Mucosa of descending colon (tissue), 3 donors: ENCODE data around the gene UBP1. TPM values are rescaled to one million over a fixed set of nuclear protein-coding genes. Genes with fewer than 3 reads are reported as not detected.

Experiments used
- ATAC-seq: fragments of 200-7000 bp; cut with Tn5 transposase; one replicate; pipeline ENCODE4 v1.9.1; 2020; ENCODE audit warnings: mild to moderate bottlenecking, moderate library complexity
- DNase-seq, 3 donors: peaks; one replicate each; pipeline ENCODE4 v3.0.0-alpha.2; 2020
- H3K36me3 ChIP-seq: fragments of 200-600 bp; one replicate; pipeline ENCODE4 v1.8.0; 2021; ENCODE audit warnings: low read depth, mild to moderate bottlenecking
- H3K4me1 ChIP-seq: fragments of 200-600 bp; one replicate; pipeline ENCODE4 v1.8.0; 2021; ENCODE audit warnings: low read depth, mild to moderate bottlenecking
- H3K4me3 ChIP-seq: fragments of 200-600 bp; one replicate; pipeline ENCODE4 v1.8.0; 2021; ENCODE audit warnings: mild to moderate bottlenecking
- H3K9me3 ChIP-seq: fragments of 200-600 bp; one replicate; pipeline ENCODE4 v1.8.0; 2021; ENCODE audit warnings: mild to moderate bottlenecking
- intact Hi-C, 2 donors: fragments of 100-400 bp; cut with DNase I in 1 of 2; cut with micrococcal nuclease in 1 of 2; formaldehyde crosslinking; loops; one replicate each; pipeline versions ENCODE4 v1.11.0 to v1.11.1; 2022; cut with DNase I, micrococcal nuclease
- total RNA-seq, 3 donors: library from RNA; stranded (reverse); fragmentation: NEBNext Ultra II Directional in 2 of 3; extraction: Animal tissue kit (Norgen Biotek cat#: 25700) in 2 of 3; gene quantifications; one replicate each; pipeline versions ENCODE4 v1.2.1 to v1.2.4, GENCODE V29; 2021 to 2023
- TF ChIP-seq, protein P1 (sequence below): fragments of 200-600 bp; IDR thresholded peaks from one replicate; pipeline ENCODE4 v1.8.0; 2022; ENCODE audit warnings: antibody characterized with exemption, mild to moderate bottlenecking
- donor health status: DM: no; HTN: no; CAD: no; lungs with moderate emphysema.
- donor health status: DM: no; HTN: no; CAD: no.
- donor health status: DM: no; HTN: yes; CAD: no.

The UBP1 gene
- total RNA-seq, 3 donors from 2014 or later = 62.1 to 90.9 (median 64.3) TPM

DNA sequence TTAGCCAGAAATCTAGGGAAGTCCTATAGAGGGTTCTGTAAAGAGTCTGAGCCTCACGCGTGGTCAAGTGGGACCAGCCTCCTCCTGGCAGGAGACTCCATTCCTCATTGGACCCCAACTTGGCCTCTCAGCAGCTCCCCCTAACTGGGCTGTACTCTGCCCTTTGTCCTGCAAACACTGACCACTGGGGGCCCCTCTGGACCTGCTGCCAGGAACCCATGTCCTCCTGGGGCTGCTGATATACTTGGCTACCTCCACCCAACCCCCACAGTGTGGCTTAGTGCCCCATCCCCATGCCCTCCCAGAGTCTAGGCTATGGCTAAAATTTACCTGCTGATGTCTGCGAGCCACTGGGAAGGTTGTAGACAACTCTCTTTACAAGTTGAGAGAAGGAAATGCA is 62.7 kb downstream of the UBP1 start:
- H3K36me3 ChIP-seq = no peaks in the 10 kb centered on the region
- ATAC-seq (no peak), DNase-seq (no peak)
- H3K4me1 ChIP-seq = no peaks in the 10 kb centered on the region
- no peaks in the 10 kb centered on the region for H3K9me3 ChIP-seq
- TF ChIP-seq, protein P1, sequence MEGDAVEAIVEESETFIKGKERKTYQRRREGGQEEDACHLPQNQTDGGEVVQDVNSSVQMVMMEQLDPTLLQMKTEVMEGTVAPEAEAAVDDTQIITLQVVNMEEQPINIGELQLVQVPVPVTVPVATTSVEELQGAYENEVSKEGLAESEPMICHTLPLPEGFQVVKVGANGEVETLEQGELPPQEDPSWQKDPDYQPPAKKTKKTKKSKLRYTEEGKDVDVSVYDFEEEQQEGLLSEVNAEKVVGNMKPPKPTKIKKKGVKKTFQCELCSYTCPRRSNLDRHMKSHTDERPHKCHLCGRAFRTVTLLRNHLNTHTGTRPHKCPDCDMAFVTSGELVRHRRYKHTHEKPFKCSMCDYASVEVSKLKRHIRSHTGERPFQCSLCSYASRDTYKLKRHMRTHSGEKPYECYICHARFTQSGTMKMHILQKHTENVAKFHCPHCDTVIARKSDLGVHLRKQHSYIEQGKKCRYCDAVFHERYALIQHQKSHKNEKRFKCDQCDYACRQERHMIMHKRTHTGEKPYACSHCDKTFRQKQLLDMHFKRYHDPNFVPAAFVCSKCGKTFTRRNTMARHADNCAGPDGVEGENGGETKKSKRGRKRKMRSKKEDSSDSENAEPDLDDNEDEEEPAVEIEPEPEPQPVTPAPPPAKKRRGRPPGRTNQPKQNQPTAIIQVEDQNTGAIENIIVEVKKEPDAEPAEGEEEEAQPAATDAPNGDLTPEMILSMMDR = no peak
- H3K4me3 ChIP-seq = no peak overlapping the region
- intact Hi-C loops = no loop called here

DNA sequence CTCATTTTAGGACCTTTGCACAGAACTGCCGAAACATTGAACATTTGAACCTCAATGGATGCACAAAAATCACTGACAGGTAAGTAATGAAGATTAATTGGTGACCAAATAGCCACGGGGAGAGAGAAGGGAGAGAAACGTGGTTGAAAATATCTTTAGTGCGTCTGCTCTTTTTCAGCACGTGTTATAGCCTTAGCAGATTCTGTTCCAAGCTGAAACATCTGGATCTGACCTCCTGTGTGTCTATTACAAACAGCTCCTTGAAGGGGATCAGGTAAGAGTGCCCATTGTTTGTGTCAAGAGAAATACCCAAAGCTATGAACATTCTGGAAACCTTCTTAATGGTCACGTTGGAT is 67.1 kb downstream of the UBP1 start:
- TF ChIP-seq, protein P1 = no peak
- H3K36me3 ChIP-seq = no peaks in the 10 kb centered on the region
- no peak overlapping the region for H3K4me3 ChIP-seq
- intact Hi-C loops = loop anchor here (5.0 kb wide), 1 partner anchor 241 kb away; no protein-coding TSS in a partner anchor
- no peak for ATAC-seq
- DNase-seq = no peak
- no peaks in the 10 kb centered on the region for H3K9me3 ChIP-seq
- H3K4me1 ChIP-seq = no peaks in the 10 kb centered on the region

DNA sequence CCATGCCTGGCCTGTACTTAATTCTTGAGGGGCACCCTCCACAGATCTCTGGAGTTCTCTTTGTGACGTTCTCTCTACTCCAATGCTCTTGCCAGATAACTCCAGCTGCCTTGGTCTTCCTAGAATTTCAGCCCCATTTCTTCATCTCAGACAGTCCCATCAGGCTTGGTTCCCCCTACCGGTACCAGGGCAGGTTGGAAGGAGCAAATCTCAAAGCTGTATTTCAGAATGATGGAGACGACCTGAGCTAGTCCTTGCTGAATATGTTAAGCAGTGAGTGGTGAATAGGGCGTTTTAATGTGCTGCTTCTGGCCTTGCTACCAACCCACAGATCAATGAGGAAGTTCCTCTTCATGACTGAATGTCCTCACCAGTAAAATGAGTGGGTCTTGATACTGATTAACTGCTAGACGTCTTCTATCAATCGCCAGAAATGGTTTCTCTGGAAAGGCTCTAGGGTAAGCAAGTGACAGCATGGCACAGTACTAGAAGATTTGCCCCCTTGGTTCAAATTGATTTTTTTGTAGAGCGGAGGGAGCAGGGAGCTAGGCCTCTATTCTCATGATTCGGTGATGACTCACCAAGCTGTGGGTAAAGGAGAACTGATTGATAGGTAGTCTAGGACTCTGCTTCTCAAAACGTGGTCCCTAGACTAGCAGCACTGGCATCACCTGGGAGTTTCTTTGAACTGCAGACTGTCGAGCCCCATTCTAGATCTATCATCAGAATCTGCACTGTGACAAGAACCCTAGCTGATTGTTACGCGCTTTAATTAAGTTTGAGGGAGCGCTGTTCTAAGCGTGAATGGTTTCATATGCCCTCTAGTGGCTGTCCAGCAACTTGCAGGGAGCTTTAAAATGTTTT is 67.8 kb downstream of the UBP1 start:
- no peak overlapping the region for H3K4me3 ChIP-seq
- no peaks in the 10 kb centered on the region for H3K36me3 ChIP-seq
- ATAC-seq = peak; percentile 81
- no peaks in the 10 kb centered on the region for H3K4me1 ChIP-seq
- DNase-seq = peak in 1 of 3 donors; percentile 71
- H3K9me3 ChIP-seq = no peaks in the 10 kb centered on the region
- intact Hi-C loops = loop anchor here (5.0 kb wide), 1 partner anchor 240 kb away; no protein-coding TSS in a partner anchor
- TF ChIP-seq, protein P1 = peak; percentile 68

DNA sequence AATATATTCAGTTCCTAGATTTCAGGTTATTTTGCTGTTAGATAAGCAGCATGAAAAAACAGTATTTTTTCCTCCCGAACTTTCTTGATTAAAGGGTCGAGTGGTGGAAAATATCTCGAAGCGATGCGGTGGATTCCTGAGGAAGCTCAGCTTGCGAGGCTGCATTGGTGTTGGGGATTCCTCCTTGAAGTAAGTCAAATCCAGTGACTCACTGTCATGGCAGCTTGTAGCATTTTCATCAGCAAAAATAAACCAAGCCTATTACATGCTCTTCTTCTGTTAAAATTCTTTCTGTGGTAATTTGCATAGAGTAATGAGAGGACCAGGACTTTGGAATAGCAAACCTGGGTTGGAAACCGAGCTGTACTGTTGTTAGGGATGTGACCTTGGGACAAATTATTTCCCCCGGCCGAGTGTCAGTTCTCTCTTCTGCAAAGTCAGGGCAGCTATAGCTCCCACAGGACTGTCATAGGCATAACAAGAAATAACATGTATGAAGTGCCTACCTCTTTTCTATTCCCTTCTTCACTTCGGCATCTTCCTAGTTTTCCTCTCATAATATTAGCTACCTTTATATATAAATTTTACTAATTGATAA is 75.6 kb downstream of the UBP1 start:
- Histone ChIP-seq H3K4me3 (no peak overlapping the region), H3K36me3 (no peaks in the 10 kb centered on the region), H3K4me1 (no peaks in the 10 kb centered on the region), H3K9me3 (no peaks in the 10 kb centered on the region)
- DNase-seq (no peak), ATAC-seq (no peak)
- TF ChIP-seq, protein P1 = no peak
- intact Hi-C loops = no loop called here

DNA sequence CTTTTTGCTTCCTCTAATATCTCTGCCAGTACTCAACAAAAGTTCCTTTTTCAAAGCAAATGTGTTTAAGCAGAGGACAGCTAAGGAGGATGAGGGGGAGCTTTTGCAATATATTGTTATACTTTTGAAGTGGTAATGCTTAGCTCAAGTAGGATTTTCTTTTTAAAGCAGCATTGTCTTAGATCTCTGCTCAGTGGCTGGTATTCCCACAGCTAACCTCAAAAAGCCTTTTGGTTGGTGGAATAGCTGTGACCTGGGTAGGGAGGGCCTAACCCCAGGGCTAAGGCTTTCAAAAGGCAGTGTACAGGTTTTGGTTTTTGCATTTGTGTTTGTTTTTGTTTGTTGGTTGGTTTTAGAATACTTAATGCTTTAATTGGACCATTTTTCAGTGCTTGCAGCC is 76.1 kb downstream of the UBP1 start:
- ATAC-seq (no peak), DNase-seq (no peak)
- H3K36me3 ChIP-seq = no peaks in the 10 kb centered on the region
- TF ChIP-seq, protein P1 = no peak
- H3K4me3 ChIP-seq = no peak overlapping the region
- H3K4me1 ChIP-seq = no peaks in the 10 kb centered on the region
- intact Hi-C loops = no loop called here
- H3K9me3 ChIP-seq = no peaks in the 10 kb centered on the region
